Measurements from ENCODE around the gene PASK. TPM values are rescaled to one million over a fixed set of nuclear protein-coding genes. Genes with fewer than 3 reads are reported as not detected.

Gene PASK
- total RNA-seq, 2 donors from 2014 or later, result 0.98 to 1.1 TPM

GRCh38 chr2:241074065-241074818 lies 75.0 kb downstream of the PASK start:
- Histone ChIP-seq H3K36me3 (peaks cover 21% of the 10 kb centered on the region), H3K27ac (no peak overlapping the region), H3K9me3 (no peaks in the 10 kb centered on the region), H3K27me3 (no peaks in the 10 kb centered on the region), H3K4me1 (no peaks in the 10 kb centered on the region), H3K4me3 (no peak overlapping the region)
- TF ChIP-seq, protein P1, sequence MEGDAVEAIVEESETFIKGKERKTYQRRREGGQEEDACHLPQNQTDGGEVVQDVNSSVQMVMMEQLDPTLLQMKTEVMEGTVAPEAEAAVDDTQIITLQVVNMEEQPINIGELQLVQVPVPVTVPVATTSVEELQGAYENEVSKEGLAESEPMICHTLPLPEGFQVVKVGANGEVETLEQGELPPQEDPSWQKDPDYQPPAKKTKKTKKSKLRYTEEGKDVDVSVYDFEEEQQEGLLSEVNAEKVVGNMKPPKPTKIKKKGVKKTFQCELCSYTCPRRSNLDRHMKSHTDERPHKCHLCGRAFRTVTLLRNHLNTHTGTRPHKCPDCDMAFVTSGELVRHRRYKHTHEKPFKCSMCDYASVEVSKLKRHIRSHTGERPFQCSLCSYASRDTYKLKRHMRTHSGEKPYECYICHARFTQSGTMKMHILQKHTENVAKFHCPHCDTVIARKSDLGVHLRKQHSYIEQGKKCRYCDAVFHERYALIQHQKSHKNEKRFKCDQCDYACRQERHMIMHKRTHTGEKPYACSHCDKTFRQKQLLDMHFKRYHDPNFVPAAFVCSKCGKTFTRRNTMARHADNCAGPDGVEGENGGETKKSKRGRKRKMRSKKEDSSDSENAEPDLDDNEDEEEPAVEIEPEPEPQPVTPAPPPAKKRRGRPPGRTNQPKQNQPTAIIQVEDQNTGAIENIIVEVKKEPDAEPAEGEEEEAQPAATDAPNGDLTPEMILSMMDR (IDR thresholded peaks at IDR 0.05), result no peak
- no peak for DNase-seq (ENCODE audit: low spot score)

- TF ChIP-seq, protein P1 (IDR thresholded peaks at IDR 0.05), result no peak
- no peaks in the 10 kb centered on the region for H3K9me3 ChIP-seq
- H3K36me3 ChIP-seq, result peaks cover 29% of the 10 kb centered on the region
- no peaks in the 10 kb centered on the region for H3K4me1 ChIP-seq
- H3K27me3 ChIP-seq, result no peaks in the 10 kb centered on the region
- no peak overlapping the region for H3K4me3 ChIP-seq
- no peak for DNase-seq (ENCODE audit: low spot score)
- no peak overlapping the region for H3K27ac ChIP-seq
These were observed 75.9 kb downstream of the PASK start for GRCh38 chr2:241073166-241074064.

- DNase-seq (ENCODE audit: low spot score), result no peak
- TF ChIP-seq, protein P1 (IDR thresholded peaks at IDR 0.05), result no peak
- peaks cover 29% of the 10 kb centered on the region for H3K36me3 ChIP-seq
- H3K9me3 ChIP-seq, result no peaks in the 10 kb centered on the region
- H3K27ac ChIP-seq, result no peak overlapping the region
- no peaks in the 10 kb centered on the region for H3K27me3 ChIP-seq
- H3K4me1 ChIP-seq, result no peaks in the 10 kb centered on the region
- H3K4me3 ChIP-seq, result no peak overlapping the region
These were observed 76.6 kb downstream of the PASK start for GRCh38 chr2:241072553-241073165.

GRCh38 chr2:241072151-241072550 lies 77.1 kb downstream of the PASK start:
- DNase-seq (ENCODE audit: low spot score), result no peak
- Histone ChIP-seq H3K36me3 (peaks cover 29% of the 10 kb centered on the region), H3K27ac (no peak overlapping the region), H3K27me3 (no peaks in the 10 kb centered on the region), H3K4me3 (no peak overlapping the region), H3K4me1 (no peaks in the 10 kb centered on the region), H3K9me3 (no peaks in the 10 kb centered on the region)
- TF ChIP-seq, protein P1 (IDR thresholded peaks at IDR 0.05), result no peak

DNA sequence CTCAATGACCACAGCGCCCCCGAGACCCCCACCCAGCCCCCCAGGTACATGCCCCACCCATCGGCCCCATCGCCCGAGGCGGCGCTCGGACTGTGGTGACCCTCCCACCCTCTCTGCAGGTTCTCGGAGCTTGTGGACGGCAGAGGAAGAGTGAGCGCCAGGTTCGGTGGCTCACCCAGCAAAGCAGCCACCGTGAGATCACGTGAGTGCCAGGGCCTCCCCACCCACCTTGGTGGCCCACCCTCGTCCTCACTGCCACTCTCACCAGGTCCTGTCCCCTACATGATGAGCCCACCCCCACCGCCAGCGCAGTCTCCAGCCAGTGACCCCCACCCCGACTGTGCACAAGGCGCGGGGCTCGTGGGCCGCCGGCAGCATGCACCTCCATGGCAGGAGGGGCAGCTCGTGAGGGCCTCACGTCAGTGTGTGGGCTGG lies 77.6 kb downstream of the PASK start:
- Histone ChIP-seq H3K4me1 (no peaks in the 10 kb centered on the region), H3K27ac (no peak overlapping the region), H3K9me3 (no peaks in the 10 kb centered on the region), H3K4me3 (no peak overlapping the region), H3K36me3 (peaks cover 29% of the 10 kb centered on the region), H3K27me3 (no peaks in the 10 kb centered on the region)
- no peak for DNase-seq (ENCODE audit: low spot score)
- TF ChIP-seq, protein P1 (IDR thresholded peaks at IDR 0.05), result no peak

Measured in right atrium auricular region (tissue), 2 donors.